SK-N-SH treated with all-trans-retinoic acid at 6 μM for 48 hours (cell line): Measurements from ENCODE around the gene ADORA3.

Source experiments
- OSR1 ChIP-seq: fragments of 250-450 bp; sonication (Bioruptor Pico); IDR thresholded peaks from 2 replicates; pipeline ENCODE4 v1.8.0; 2022; ENCODE audit warnings: moderate library complexity, mild to moderate bottlenecking, inconsistent platforms
- RARB ChIP-seq: fragments of 250-450 bp; sonication (Bioruptor Pico); IDR thresholded peaks from 2 replicates; pipeline ENCODE4 v1.8.0; 2021; ENCODE audit warnings: mild to moderate bottlenecking, moderate library complexity
- ZFP3 ChIP-seq: fragments of 250-450 bp; sonication (Bioruptor Pico); IDR thresholded peaks from 2 replicates; pipeline ENCODE4 v1.5.0; 2020; ENCODE audit warnings: mild to moderate bottlenecking, moderate library complexity
- ZFP30 ChIP-seq: fragments of 450-650 bp; formaldehyde crosslinking; IDR thresholded peaks from 2 replicates; pipeline ENCODE4 v1.5.0; 2022; ENCODE audit warnings: mild to moderate bottlenecking, moderate library complexity
- TF ChIP-seq, protein P1 (sequence below): fragments of 250-450 bp; sonication (Bioruptor Pico); IDR thresholded peaks from 2 replicates; pipeline ENCODE4 v1.5.1; 2020; ENCODE audit warnings: low read depth, mild to moderate bottlenecking, moderate library complexity

DNA sequence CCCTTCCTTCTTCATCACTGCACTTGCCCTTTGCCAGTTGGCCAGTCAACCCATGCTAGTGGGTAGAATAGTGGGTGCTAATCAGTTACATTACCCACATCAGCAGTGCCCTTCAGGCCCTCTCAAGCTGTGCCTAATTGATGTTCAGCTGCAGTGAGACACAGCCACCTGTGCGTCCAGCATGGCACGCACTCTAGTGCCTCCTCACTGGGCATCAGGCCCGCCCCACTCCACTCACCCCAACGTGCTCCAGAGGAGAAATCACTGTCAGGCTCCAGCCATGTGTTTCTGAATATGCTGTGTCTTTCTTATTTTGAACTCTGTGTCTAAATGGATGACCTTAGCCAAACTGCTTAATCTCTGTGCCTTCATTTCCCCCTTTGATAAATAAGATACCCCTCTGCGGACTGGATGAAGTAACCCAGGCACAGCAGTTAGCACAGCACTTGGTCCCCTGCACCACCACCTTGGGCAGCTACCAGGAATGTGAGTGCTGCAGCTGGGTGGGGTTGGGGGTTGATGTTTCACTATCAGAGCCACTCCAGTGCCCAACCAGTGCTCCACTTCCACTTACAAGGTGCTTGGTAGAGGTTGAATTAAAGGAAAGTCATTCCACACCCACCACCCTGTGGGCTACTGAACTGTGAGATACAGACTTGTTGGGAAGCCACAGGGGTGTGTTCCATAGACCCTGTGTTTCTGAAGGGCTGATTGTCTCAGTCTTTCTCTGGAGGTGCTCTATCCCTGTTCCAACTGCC is 8.9 kb upstream of the ADORA3 start:
- TF ChIP-seq ZFP3 (CRISPR knock-in tag) (no peak), ZFP30 (CRISPR knock-in tag) (no peak), OSR1 (no peak), RARB (CRISPR knock-in tag) (no peak)
- TF ChIP-seq, protein P1, sequence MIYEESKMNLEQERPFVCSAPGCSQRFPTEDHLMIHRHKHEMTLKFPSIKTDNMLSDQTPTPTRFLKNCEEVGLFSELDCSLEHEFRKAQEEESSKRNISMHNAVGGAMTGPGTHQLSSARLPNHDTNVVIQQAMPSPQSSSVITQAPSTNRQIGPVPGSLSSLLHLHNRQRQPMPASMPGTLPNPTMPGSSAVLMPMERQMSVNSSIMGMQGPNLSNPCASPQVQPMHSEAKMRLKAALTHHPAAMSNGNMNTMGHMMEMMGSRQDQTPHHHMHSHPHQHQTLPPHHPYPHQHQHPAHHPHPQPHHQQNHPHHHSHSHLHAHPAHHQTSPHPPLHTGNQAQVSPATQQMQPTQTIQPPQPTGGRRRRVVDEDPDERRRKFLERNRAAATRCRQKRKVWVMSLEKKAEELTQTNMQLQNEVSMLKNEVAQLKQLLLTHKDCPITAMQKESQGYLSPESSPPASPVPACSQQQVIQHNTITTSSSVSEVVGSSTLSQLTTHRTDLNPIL (CRISPR knock-in tag): no peak
